ENCODE results near the gene OLIG3. TPM values are rescaled to one million over a fixed set of nuclear protein-coding genes. Genes with fewer than 3 reads are reported as not detected.

Gene OLIG3
- polyA plus RNA-seq, 12 donors, result not detected

GRCh38 chr6:137496368-137496767 is 2.2 kb upstream of the OLIG3 start:
- DNase-seq, result no peak

GRCh38 chr6:137495703-137496336 is 1.6 kb upstream of the OLIG3 start:
- DNase-seq, result no peak

- DNase-seq, result no peak
Measured at GRCh38 chr6:137494988-137495702, 951 bp upstream of the OLIG3 start.

DNA sequence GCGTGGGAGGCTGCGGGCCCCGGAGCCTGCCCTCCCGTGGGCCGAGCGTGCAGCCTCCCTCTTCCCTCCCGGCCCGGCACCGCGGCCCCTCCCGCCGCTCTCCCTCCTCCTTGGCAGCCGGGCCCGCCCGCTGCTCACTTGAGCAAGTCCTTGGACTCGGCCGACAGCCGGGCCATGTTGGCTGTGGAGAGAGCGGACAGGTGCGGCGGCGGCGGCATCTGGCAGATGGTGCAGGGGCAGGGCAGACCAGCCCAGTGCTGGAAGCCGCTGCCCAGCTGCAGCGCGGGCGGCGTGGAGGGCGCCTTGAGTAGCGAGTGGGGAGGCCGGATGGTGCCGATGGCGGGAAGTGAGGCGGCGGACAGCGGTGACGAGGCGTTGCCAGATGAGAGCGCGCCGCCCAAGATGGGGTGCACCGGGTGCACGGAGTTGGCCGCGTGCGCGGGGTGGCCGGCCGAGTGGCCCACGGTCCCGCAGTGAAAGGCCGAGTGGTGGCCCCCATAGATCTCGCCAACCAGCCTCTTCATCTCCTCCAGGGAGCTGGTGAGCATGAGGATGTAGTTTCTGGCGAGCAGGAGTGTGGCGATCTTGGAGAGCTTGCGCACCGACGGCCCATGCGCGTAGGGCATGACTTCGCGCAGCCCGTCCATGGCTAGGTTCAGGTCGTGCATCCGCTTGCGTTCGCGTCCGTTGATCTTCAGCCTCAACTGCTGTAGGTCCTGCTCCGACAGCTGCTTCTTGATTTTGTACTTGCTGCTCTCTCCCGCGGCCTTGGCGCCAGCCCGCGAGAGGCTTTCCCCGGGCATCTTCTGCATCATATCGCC is 766 bp downstream of the OLIG3 start:
- DNase-seq, result no peak

DNA sequence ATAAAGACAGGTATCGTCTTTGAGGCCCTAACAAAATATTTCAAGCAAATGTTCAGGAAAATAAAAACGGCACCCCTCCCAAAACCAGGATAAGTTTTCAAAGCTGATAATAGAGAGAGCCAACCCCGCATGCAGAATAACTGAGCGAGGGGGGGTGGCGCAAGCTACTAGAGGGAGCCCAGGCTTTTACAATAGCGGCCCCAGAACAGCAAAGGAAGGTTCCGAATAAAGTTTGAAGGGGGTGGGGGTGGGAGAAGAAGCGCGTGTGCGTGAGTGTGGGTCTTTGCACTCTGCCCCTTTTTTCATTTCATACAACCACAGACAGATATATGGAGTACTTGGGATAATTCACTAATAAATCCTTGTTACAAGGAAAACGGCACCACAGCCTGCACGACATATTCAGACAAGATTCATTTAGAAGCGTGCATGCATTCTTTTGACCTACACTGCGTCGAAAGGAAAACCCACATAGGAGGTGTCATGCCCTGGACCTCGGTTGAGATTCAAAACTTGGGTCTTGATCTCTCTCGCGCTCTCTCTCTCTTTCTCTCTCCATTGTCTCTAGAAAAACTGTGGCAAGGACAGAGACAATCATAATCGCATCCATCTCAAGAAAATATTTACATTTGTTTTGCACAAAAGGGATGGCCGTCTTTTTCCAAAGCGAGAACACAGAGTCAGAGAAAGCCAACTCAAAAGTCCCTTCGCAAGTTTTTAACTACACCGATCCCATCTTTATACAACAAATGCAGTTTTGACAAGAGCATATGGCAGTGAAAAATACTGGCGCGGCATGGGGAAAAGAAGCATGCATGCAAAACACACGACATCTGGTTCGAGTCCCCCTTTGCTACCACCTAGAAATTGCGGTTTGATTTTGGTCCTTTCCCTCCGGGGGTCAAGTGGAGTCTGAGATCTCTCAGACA is 1.6 kb downstream of the OLIG3 start:
- DNase-seq, result no peak

GRCh38 chr6:137491478-137491877 is 2.7 kb downstream of the OLIG3 start:
- no peak for DNase-seq

DNA sequence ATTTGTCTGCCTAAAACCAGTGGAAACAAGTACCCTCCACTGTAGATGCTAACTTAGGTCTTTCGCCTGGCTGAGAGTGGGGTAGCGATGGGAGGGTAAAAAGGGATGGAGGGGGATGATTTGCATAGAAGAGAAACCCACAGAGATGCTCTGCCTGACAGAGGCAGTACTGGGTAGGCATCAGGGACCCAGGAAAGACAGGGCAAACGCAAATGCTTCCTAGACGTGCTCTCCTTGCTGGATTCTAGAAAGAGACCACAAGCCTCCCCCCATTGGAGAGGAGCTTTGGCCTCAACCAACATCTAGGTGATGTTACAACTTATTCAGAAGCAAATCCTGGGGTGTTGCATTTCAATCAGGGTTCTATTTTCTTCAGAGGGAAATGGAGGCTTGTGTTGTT is 3.2 kb downstream of the OLIG3 start:
- DNase-seq, result no peak

DNA sequence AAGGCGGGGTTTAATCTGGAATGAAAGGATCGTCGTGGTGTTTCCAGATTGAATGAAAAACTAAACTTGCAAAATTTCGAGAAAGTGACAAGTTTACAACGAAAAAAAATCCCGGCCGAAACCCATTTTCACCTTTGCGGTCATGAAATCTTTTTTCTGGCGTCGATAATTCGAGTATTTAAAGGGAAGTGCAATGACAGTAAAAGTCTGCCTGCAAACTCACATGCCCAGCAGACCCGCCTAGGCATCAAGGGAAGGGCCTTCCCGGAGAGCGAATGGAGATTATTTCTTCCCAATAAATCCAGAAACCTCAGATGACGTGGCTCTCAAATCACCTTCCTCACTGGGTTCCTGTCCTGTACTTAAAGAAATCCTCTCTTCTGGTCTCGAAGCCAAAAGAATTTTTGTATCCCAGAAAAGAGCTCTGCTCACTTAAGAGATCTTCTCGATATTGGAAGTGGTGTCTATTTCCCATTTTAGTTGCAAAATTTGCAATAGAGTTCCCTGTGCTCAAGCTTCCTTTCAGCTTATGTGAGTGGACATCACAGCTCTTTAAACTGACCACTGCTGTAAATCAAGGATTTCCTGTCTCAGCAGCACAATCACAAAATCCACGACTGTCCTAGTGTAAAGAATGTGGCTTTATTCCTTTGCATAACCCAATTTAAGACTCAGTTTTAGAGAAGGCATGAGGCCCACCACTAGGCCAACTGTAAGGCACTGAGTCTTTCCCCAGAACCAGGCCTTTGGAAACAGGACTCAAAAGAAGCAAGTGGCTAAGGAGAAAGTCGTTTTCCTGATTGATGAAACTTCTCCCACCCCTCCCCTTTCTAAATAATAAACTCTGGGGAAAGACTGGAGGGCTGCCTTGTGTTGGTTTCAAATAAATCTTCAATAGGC is 3.9 kb downstream of the OLIG3 start:
- no peak for DNase-seq

DNA sequence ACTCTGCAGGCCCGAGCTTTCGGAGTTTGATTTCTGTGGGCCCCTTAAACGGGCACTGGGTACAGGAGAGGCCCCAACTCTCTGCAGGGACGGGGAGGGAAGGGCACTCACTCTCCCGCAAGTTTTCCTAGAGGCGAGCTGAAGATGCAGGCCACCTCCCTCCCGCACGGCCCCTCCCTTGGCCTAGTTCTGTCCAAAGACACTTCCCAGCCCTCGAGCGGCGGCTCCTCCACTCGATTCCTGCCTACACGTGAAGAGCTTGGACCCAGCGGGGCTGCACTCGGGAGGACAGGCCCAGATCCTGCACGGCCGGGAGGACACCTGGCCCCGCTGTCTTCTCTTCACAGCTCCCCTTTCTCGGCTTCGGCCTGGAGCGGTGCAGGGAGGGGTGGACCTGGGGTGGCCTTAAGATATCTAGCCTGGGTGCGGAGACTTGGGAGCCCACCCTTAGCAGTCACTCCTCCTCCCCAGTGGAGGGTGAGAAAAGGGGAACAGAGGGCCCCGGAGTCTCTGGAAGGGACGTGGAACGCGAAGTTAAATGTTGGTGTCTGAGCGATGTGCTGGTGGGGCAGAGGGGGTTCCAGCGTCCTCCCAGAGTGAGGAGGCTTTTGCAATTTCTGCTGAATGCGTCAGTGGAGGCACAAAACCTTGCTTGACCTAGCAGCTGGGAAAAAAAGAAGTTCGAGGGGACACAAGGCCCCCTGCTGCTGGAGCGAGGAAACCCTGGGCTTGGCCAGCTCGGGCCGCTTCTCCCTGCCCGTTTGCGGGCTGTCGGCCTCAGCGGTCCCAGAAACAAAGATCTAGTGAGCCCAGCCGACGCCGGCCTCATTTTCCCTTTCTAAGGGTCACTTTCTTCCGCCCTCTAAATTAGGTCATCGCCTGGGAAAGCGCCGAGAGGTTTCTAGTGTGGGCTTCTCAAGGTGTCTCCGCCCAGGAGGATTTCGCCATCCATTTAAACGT is 4.9 kb downstream of the OLIG3 start:
- DNase-seq, result no peak

- DNase-seq, result no peak
Measured at GRCh38 chr6:137488150-137489045, 5.8 kb downstream of the OLIG3 start.

DNA sequence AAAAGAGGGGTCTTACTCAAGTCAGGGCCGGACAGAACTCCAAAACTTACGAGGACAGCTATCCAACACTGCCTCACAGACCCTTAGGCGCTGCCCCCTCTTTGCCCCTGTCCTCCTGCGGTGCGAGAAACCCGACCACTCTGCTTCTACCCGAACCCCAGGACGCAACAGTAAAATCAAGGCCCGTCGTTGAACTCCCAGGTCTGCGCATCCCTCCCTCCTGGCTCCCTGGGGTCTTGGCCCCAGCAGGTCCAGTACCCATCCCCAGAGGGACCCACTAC is 6.4 kb downstream of the OLIG3 start:
- DNase-seq, result no peak

GRCh38 chr6:137487181-137487868 is 6.9 kb downstream of the OLIG3 start:
- no peak for DNase-seq

GRCh38 chr6:137486416-137486815 is 7.8 kb downstream of the OLIG3 start:
- no peak for DNase-seq

DNA sequence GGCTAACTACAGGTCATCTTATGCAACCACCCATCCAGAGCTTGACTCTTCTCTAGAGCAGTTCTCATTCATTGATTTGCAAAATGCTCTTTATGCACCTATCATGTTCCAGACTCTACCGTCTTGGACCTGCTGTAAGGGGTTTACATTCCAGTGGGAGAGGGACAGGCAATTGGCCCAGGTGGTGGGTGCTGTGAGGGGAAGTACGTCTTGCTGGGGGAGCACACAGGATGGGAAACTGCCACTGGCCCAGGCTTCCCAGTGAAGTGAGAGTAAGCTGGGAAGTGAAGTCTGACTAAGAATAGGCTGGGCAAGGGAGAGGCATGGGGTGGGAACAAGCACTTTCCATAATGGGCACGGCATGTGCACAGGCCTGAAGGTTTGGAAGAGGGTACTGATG is 13.8 kb downstream of the OLIG3 start:
- DNase-seq, result no peak

GRCh38 chr6:137475103-137475502 is 19.1 kb downstream of the OLIG3 start:
- no peak for DNase-seq

GRCh38 chr6:137473598-137473997 is 20.6 kb downstream of the OLIG3 start:
- DNase-seq, result no peak

DNA sequence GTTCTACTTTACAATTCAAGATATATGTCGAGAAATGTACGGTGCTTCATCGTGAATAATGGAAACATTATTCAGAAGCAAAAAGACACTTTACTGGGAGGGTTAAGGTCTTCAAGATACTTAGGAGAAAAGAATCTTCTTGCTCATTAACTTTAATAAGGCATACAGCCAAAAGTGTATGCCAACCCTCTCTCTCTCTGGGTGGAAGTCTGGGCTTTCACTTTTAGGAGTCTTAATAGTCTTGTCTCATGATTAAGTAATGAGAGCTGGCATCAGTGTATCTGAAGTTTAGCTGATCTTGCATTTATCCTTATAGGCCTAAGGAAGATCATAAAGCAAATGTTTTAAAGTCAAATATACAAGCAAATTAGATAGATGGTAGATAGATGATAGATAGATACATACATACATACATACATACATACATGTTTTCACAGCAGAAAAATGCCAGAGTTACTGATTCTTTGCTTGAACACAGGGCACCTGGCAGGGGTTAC is 21.5 kb downstream of the OLIG3 start:
- DNase-seq, result no peak

DNA sequence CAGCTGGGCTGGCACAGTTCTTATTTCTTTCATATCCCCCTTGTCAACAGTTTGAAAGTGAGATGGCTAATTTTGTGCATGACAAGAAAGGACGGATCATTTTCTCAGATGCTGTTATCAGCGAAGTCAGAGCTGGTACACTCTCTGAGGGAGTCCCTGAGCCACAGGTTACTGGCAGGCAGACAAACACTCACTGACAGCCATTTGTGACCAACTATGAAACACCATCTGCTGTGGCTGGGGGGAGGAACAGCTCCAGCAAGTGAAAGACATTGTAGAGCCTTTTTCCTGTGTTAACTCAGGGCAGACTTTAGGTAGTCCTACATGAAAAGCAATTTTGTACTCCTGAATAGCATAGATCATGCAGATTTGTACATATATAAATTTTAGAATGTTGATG is 22.2 kb downstream of the OLIG3 start:
- DNase-seq, result no peak
